ENCODE data around the gene SNX6.
A peak's percentile ranks its signal among the peaks of the same experiment; 100 is the strongest.
"Not testable (repeated sequence)": the region's sequence is repeated elsewhere in the genome, so short reads cannot be mapped to it uniquely, and the experiment has no call there.

The SNX6 gene

DNA sequence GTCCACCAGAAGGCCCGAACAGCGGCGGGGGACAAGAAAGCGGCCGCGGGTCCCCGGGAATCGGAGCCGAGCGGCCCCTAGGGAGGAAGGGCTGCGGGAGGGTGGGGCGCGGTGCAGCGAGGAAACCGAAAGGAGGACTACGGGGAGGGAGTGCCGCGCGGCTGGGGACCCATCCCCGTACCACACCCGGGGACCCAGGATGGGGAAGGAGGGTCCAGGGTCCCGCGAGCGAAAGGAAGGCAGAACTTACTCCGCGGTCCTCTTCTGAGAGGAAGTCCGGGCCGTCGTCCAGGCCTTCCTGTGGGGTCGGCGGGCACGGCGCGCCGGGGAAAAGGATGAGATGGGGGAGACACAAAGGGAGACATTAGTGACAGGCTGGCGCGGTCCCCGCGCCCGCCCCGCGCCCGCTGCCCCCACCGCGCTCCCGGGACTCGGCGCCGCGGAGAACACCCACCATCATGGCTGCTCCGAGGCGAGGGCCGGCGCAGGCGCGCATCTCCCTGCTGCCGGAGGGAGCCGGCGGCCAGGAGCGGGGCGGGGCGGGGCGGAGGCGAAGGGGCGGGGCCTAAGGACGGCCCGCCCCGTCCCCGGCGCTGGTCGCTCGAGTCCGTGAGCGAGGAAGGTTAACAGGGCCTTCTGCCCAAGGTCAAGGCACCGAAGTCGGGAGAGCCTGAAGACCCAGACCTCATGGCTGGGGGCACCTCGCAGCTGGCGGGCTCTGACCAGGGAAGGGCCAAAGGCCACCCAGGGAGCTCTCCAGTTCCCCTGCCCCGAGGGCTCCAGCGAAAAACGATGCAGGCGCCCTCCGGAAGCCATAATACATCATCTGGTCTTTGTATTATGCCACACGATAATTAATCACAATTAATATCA is at the start of gene SNX6:
Gene SNX6, minus strand, starts transcription at position 492 of the 873 bp plus-strand sequence. Its CDS starts 32 bp downstream, at position 460.
- DNase-seq (ENCODE audit: low spot score): peak; percentile 65

DNA sequence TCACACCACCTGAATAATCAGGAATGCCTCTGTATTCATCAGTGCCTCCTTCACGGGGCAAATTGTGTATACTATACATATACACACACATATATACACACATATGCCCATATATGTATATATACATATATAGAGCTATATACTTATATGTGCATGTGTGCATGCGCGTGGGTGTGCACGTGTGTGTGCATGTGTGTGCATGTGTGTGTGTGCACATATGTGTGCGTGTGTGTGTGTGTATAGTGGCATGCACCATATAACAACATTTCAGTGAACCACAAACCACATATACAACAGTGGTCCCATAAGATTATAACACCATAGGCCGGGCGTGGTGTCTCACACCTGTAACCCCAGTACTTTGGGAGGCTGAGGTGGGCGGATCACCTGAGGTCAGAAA is 48.8 kb upstream of the SNX6 start:
- no peak for DNase-seq (ENCODE audit: low spot score)

- no peak for DNase-seq (ENCODE audit: low spot score)
Observed at GRCh38 chr14:34678306-34678705, 48.4 kb upstream of the SNX6 start.

DNA sequence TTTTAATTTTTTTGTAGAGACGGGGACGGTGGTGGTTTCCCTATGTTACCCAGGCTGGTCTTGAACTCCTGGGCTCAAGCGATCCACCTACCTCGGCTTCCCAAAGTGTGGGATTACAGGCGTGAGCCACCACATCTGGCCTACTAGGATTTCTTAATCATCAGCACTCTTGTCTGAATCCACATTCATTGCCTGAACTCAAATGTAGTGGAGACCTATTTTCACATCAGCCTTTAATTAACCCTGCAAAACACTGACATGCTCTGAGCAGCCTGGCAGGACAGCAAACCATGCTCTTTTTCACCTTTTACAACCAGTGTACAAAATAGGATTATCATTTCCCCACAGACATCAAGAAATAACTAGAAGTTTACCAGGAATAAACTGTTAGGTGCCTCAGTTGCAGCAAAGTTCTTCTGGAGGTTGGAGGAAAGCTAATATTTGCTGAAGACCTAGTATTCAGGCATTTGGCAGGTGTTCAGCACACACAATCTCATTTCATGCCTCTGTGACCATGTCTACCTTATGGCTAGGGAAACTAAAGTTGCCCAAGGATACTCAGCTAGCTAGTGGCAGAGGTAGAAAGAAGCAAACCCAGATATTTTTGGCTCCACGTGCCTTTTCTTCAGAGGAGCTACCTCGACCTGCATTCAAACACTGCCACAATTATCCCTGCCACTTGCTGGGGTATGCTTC is 46.7 kb upstream of the SNX6 start:
- DNase-seq (ENCODE audit: low spot score): no peak

- no peak for DNase-seq (ENCODE audit: low spot score)
Observed at GRCh38 chr14:34673702-34674101, 43.8 kb upstream of the SNX6 start.

GRCh38 chr14:34671716-34672115 is 41.8 kb upstream of the SNX6 start:
- DNase-seq (ENCODE audit: low spot score): no peak

GRCh38 chr14:34668111-34668510 is 38.2 kb upstream of the SNX6 start:
- no peak for DNase-seq (ENCODE audit: low spot score)

GRCh38 chr14:34667007-34667406 is 37.1 kb upstream of the SNX6 start:
- no peak for DNase-seq (ENCODE audit: low spot score)

DNA sequence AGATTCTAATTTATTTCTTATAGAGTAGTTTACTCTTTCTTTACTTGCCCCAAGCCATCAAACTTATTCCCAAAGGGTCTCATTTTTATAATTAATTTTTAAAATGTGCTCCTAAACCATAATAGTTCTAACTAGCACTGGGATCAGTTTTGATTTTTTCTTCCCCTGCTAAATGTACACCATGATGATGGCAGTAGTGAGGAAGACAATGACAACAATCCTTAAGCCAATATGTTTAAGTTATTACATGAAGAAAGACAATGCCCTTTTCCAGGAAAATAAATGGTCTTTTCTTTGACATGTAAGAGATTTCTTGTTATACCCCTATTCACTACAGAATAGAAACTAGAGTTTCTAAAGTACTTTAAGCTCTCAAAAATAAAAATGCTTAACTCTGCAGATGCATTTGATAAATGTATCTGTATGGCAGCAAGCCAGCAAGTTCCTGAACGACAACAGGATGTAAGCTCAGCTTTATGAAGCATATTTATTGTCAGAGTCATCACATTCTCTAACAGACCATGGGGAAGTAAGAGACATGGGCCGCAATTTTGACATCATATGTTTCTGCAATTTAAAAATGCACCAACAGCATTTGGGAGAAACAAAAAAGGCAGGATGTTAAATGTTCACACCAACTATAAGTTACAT is 36.0 kb upstream of the SNX6 start:
- peak; percentile 41 for DNase-seq (ENCODE audit: low spot score)

DNA sequence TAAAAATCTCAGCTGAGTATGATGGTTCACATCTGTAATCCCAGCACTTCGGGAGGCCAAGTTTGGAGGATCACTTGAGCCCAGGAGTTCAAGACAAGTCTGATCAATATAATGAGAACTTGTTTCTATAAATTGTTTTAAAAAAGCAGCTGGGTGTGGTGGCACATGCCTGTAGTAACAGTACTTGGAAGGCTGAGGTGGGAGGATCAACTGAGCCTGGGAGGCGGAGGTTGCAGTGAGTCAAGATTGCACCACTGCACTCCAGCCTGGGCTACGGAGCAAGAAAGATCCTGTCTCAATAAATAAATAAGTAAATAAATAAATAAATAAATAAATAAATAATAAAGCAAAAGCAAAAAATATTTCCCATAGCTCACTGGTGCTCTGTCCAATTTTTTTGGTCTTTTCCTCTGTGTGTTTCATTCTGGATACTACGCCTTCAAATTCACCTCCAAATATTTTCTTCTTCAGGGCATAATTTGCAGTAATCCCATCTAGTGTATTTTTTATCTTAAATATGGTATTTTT is 32.7 kb upstream of the SNX6 start:
- DNase-seq (ENCODE audit: low spot score): no peak

GRCh38 chr14:34660796-34661195 is 30.8 kb upstream of the SNX6 start:
- no peak for DNase-seq (ENCODE audit: low spot score)

- no peak for DNase-seq (ENCODE audit: low spot score)
Observed at GRCh38 chr14:34655959-34656358, 26.0 kb upstream of the SNX6 start.

- DNase-seq (ENCODE audit: low spot score): not testable (repeated sequence)
Observed at GRCh38 chr14:34653073-34653472, 23.1 kb upstream of the SNX6 start.

GRCh38 chr14:34652348-34652747 is 22.4 kb upstream of the SNX6 start:
- not testable (repeated sequence) for DNase-seq (ENCODE audit: low spot score)

DNA sequence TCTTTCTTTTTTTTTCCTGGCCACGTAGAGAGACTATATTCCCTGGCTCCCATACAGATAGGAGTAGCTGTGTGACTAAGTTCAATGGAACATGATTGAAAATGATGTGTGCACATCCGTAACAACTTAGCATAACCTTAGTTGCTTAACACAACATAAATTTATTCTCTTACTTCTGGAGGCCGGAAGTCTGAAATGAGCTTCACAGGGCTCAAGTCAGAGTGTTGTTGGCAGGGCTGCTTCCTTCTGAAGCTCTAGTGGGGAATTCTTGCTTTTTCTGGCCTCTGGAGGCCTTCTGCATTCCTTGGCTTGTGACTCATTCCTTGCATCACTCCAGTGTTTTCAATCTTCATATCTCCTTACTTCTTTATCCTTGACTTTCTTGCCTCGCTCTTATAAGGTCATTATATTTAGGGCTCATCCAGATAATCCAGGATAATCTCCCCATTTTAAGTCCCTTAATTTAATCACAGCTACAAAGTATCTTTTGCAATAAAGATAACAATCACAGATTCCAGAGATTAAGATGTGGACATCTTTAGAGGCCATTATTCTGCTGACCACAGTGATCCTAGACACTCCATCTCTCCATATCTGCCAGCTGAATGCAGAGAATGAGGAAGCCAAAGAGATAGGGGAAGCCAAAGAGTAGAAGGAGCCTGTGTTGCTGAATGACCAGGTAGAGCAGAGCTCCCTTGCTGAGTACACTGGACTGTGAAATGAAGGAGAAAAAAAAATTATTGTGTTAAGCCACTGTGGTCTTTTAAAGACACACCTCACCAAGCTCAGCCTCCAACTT is 21.0 kb upstream of the SNX6 start:
- DNase-seq (ENCODE audit: low spot score): no peak

- not testable (repeated sequence) for DNase-seq (ENCODE audit: low spot score)
Observed at GRCh38 chr14:34650006-34650405, 20.1 kb upstream of the SNX6 start.

- no peak for DNase-seq (ENCODE audit: low spot score)
Observed at GRCh38 chr14:34649344-34649743, 19.4 kb upstream of the SNX6 start.

DNA sequence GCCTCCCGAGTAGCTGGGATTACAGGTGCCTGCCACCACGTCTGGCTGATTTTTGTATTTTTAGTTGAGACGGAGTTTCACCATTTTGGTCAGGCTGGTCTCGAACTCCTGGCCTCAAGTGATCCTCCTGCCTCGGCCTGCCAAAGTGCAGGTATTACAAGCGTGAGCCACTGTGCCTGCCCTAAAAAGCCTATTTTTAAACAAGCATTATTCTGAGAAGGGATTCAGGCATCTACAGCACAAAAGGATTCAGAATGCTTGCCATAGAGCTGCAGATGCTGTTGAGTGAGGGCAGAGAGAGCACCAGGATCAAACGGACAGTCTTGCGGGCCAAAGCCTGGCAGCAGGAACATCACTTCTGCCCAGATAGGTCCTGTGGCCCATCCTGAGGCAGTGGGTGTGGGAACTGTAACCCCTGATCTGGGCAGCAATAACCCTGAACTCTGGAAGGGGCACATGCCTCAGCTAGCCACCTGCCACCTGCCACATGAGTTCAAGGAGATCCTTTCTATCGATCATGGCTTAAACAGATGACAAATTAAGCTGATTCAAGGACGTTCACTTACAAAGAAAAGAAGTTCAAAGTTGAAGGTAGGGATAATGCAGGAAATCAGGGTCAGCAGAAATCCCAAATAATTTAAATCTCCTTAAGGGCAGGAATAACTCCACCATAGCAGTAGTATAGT is 16.8 kb upstream of the SNX6 start:
- no peak for DNase-seq (ENCODE audit: low spot score)

DNA sequence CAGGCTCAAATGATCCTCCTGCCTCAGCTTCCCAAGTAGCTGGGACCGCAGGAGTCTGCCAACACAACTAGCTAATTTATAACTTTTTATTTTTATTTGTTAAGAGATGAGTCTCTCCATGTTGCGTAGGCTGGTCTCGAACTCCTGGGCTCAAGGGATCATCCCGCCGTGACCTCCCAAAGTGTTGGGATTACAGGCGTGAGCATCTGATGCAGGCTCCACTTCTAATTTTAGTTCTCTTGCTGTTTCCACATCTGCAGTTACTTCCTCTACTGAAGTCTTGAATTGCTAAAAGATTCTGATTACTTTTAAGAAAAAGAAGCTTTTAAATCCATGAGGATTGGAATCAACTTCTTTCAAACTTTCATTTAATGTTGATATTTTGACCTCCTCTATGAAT is 13.4 kb upstream of the SNX6 start:
- no peak for DNase-seq (ENCODE audit: low spot score)

DNA sequence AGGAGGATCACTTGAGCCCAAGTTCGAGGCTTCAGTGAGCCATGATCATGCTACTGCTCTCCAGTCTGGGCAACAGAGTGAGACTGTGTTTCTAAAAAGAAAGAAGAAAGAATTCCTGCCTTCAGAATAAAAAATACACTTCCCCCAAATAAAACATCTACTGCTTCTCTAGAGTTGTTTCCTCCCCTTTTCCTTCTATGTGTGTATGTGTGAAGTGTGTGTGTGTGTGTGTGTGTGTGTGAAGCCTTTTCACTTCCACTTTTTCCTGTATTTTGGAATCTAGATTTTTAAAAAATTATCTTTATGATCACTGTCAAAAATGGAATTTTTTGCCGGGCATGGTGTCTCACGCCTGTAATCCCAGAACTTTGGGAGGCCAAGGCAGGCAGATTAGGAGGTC is 12.6 kb upstream of the SNX6 start:
- no peak for DNase-seq (ENCODE audit: low spot score)

DNA sequence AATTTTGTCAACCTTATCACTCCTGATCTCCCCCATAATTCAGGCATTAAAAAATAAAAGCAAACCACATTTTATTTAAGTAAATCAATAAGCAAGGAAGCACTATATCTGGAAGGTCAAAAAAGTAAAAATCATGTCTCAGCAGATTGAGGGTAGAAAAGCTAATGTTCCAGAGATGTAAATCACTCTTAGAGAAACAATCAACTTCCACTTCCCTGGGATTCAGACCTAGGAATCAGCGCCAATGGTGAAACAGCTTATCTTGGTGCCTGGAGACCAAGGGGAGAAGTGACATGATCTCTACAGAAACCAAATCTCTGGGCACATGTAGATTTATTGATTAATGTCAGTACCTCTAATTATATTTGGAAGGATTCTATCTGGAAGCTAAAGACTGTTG is 10.9 kb upstream of the SNX6 start:
- DNase-seq (ENCODE audit: low spot score): no peak
